Thyroid gland (tissue), 4 donors: Measurements from ENCODE around the gene CA10. TPM values are rescaled to one million over a fixed set of nuclear protein-coding genes. Genes with fewer than 3 reads are reported as not detected.

ENCODE experiments used
- DNase-seq, 2 donors: peaks; one replicate each; pipeline ENCODE4 v3.0.0-alpha.2; 2019
- H3K27ac ChIP-seq, 3 donors: fragments of 200-600 bp; sonication (generic); 1 replicate in 2 of 3; 2 replicates in 1 of 3; pipeline ENCODE4 v1.5.1; 2016 to 2019; ENCODE audit warnings: mild to moderate bottlenecking in 1 of 3, moderate library complexity in 1 of 3
- H3K27me3 ChIP-seq: fragments of 200-600 bp; sonication (generic); one replicate; pipeline ENCODE4 v1.5.1; 2019
- H3K36me3 ChIP-seq, 2 donors: fragments of 200-600 bp; sonication (generic); one replicate each; pipeline ENCODE4 v1.5.1; 2016 to 2019
- H3K4me1 ChIP-seq, 2 donors: fragments of 200-600 bp; sonication (generic); one replicate each; pipeline ENCODE4 v1.5.1; 2017 to 2019
- H3K4me3 ChIP-seq, 3 donors: fragments of 200-600 bp; sonication (generic); replicated peaks in 1 of 3; 1 replicate in 2 of 3; 2 replicates in 1 of 3; pipeline ENCODE4 v1.5.1; 2016; ENCODE audit warnings: mild to moderate bottlenecking in 1 of 3
- H3K9me3 ChIP-seq: fragments of 200-600 bp; sonication (generic); one replicate; pipeline ENCODE4 v1.5.1; 2017
- CTCF ChIP-seq, 6 experiments: fragments of 200-600 bp in 3 of 6; fragments of 450-650 bp in 3 of 6; sonication (generic) in 3 of 6; IDR thresholded peaks; one replicate each; pipeline ENCODE4 v1.5.1; 2016 to 2019; ENCODE audit warnings: antibody characterized with exemption in 6 of 6, mild to moderate bottlenecking in 2 of 6, inconsistent platforms in 1 of 6, moderate library complexity in 1 of 6
- POLR2A ChIP-seq, 2 donors: fragments of 450-650 bp; IDR thresholded peaks; one replicate each; pipeline ENCODE4 v1.6.1; 2017; ENCODE audit warnings: antibody characterized with exemption in 2 of 2, mild to moderate bottlenecking in 2 of 2, moderate library complexity in 1 of 2
- WGBS, 2 donors: methylation state at CpG; one replicate each; pipeline ENCODE4 v1.1.5; 2017; 5-methylcytosine and 5-hydroxymethylcytosine counted together
- intact Hi-C: fragments of 100-400 bp; cut with DNase I; formaldehyde crosslinking; loops from one replicate; pipeline ENCODE4 v1.15.1; 2023
- total RNA-seq, 4 donors: library from RNA; depleted of rRNA; stranded (reverse); fragments of >200 nt; gene quantifications; one replicate each; pipeline ENCODE4 v1.2.3, GENCODE V29; 2016

The CA10 gene
- total RNA-seq, 4 donors from 2014 or later = not detected

- Histone ChIP-seq H3K27ac (no peak overlapping the region), H3K27me3 (no peaks in the 10 kb centered on the region), H3K36me3 (no peaks in the 10 kb centered on the region), H3K9me3 (no peaks in the 10 kb centered on the region), H3K4me3 (no peak overlapping the region), H3K4me1 (no peaks in the 10 kb centered on the region)
- intact Hi-C loops = no loop called here
- no peak for TF ChIP-seq POLR2A (IDR thresholded peaks at IDR 0.05)
- no peak for TF ChIP-seq CTCF (IDR thresholded peaks at IDR 0.05)
- 75 to 81% methylated on average over 2 of the region's 2 CpGs for WGBS, 2 donors
- DNase-seq = no peak
These were observed 353.3 kb downstream of the CA10 start for GRCh38 chr17:51805185-51805584.

GRCh38 chr17:51803161-51803560 is 355.4 kb downstream of the CA10 start:
- DNase-seq = no peak
- TF ChIP-seq CTCF (IDR thresholded peaks at IDR 0.05) (no peak), POLR2A (IDR thresholded peaks at IDR 0.05) (no peak)
- Histone ChIP-seq H3K27me3 (no peaks in the 10 kb centered on the region), H3K4me1 (no peaks in the 10 kb centered on the region), H3K9me3 (no peaks in the 10 kb centered on the region), H3K27ac (no peak overlapping the region), H3K4me3 (no peak overlapping the region), H3K36me3 (no peaks in the 10 kb centered on the region)
- 81 to 82% methylated on average over 4 of the region's 4 CpGs for WGBS, 2 donors
- intact Hi-C loops = no loop called here

GRCh38 chr17:51802544-51802943 is 356.0 kb downstream of the CA10 start:
- H3K27me3 ChIP-seq = no peaks in the 10 kb centered on the region
- H3K4me1 ChIP-seq = no peaks in the 10 kb centered on the region
- intact Hi-C loops = no loop called here
- H3K36me3 ChIP-seq = no peaks in the 10 kb centered on the region
- 30 to 50% methylated on average over 1 of the region's 1 CpG for WGBS, 2 donors
- H3K4me3 ChIP-seq = no peak overlapping the region
- H3K9me3 ChIP-seq = no peaks in the 10 kb centered on the region
- H3K27ac ChIP-seq = no peak overlapping the region
- DNase-seq = no peak
- TF ChIP-seq CTCF (IDR thresholded peaks at IDR 0.05) (no peak), POLR2A (IDR thresholded peaks at IDR 0.05) (no peak)

GRCh38 chr17:51801626-51802025 is 356.9 kb downstream of the CA10 start:
- no peak for DNase-seq
- intact Hi-C loops = no loop called here
- no peak overlapping the region for H3K4me3 ChIP-seq
- no peaks in the 10 kb centered on the region for H3K36me3 ChIP-seq
- H3K27me3 ChIP-seq = no peaks in the 10 kb centered on the region
- 94 to 98% methylated on average over 4 of the region's 4 CpGs for WGBS, 2 donors
- TF ChIP-seq POLR2A (IDR thresholded peaks at IDR 0.05) = no peak
- TF ChIP-seq CTCF (IDR thresholded peaks at IDR 0.05) = no peak
- H3K4me1 ChIP-seq = no peaks in the 10 kb centered on the region
- H3K9me3 ChIP-seq = no peaks in the 10 kb centered on the region
- no peak overlapping the region for H3K27ac ChIP-seq

- H3K4me1 ChIP-seq = no peaks in the 10 kb centered on the region
- DNase-seq = no peak
- no peak overlapping the region for H3K27ac ChIP-seq
- intact Hi-C loops = no loop called here
- H3K9me3 ChIP-seq = no peaks in the 10 kb centered on the region
- WGBS, 2 donors = 92 to 93% methylated on average over 4 of the region's 4 CpGs
- H3K27me3 ChIP-seq = no peaks in the 10 kb centered on the region
- H3K36me3 ChIP-seq = no peaks in the 10 kb centered on the region
- H3K4me3 ChIP-seq = no peak overlapping the region
- TF ChIP-seq CTCF (IDR thresholded peaks at IDR 0.05) (no peak), POLR2A (IDR thresholded peaks at IDR 0.05) (no peak)
These were observed 358.5 kb downstream of the CA10 start for GRCh38 chr17:51799981-51800380.
